Upper lobe of left lung (tissue), 6 donors: Measurements from ENCODE around the gene GARS1. TPM values are rescaled to one million over a fixed set of nuclear protein-coding genes. Genes with fewer than 3 reads are reported as not detected.

Source experiments
- ATAC-seq, 2 donors: fragments of 200-7000 bp; cut with Tn5 transposase; one replicate each; pipeline ENCODE4 v1.9.1; 2022; ENCODE audit warnings: mild to moderate bottlenecking in 2 of 2, moderate library complexity in 2 of 2; ENCODE audit not compliant: low FRiP score in 2 of 2
- DNase-seq, 2 donors: peaks; one replicate each; pipeline ENCODE4 v3.0.0-alpha.2; 2019 to 2020
- H3K27ac ChIP-seq, 4 donors: fragments of 200-600 bp; sonication (generic); one replicate each; pipeline ENCODE4 v1.5.1; 2016 to 2019
- H3K27me3 ChIP-seq, 4 donors: fragments of 200-600 bp; sonication (generic); one replicate each; pipeline ENCODE4 v1.5.1; 2017 to 2019
- H3K36me3 ChIP-seq, 4 donors: fragments of 200-600 bp; sonication (generic); one replicate each; pipeline ENCODE4 v1.5.1; 2016 to 2019
- H3K4me1 ChIP-seq, 4 donors: fragments of 200-600 bp; sonication (generic); one replicate each; pipeline ENCODE4 v1.5.1; 2018 to 2019
- H3K4me3 ChIP-seq, 4 donors: fragments of 200-600 bp; sonication (generic); one replicate each; pipeline ENCODE4 v1.5.1; 2017 to 2019; ENCODE audit warnings: mild to moderate bottlenecking in 2 of 4, moderate library complexity in 1 of 4
- H3K9me3 ChIP-seq, 4 donors: fragments of 200-600 bp; sonication (generic); one replicate each; pipeline ENCODE4 v1.5.1; 2018 to 2019
- EP300 ChIP-seq, 4 donors: sonication (generic); formaldehyde crosslinking; IDR thresholded peaks; one replicate each; pipeline ENCODE4 v1.5.1; 2017; ENCODE audit warnings: antibody characterized with exemption in 4 of 4, control low read depth in 2 of 4
- POLR2A ChIP-seq, 4 donors: fragments of 450-650 bp; IDR thresholded peaks; one replicate each; pipeline ENCODE4 v1.5.1; 2016 to 2017; ENCODE audit warnings: antibody characterized with exemption in 4 of 4, mild to moderate bottlenecking in 2 of 4
- POLR2AphosphoS5 ChIP-seq, 2 donors: sonication (generic); formaldehyde crosslinking; IDR thresholded peaks; one replicate each; pipeline ENCODE4 v1.5.1; 2017; ENCODE audit warnings: antibody characterized with exemption in 2 of 2
- WGBS, 2 donors: methylation state at CpG; one replicate each; pipeline ENCODE4 v1.1.5; 2017 to 2018; 5-methylcytosine and 5-hydroxymethylcytosine counted together
- total RNA-seq, 6 donors: library from RNA; depleted of rRNA in 4 of 6; stranded (reverse); fragments of >200 nt in 4 of 6; gene quantifications; one replicate each; pipeline versions ENCODE4 v1.1.0 to v1.2.1, GENCODE V29; 2016 to 2021
- TF ChIP-seq, protein P1 (sequence below), 6 experiments: fragments of 450-650 bp in 4 of 6; fragments of 200-600 bp in 2 of 6; sonication (generic) in 2 of 6; IDR thresholded peaks; one replicate each; pipeline ENCODE4 v1.5.1; 2016 to 2019; ENCODE audit warnings: antibody characterized with exemption in 6 of 6
- donor health status: DM: no; HTN: no; CAD: no; lungs with moderate emphysema.
- donor health status: DM: no; HTN: yes; CAD: no; lungs with severe emphysema.

The GARS1 gene
- total RNA-seq, 6 donors from 2014 or later: 59.5 to 107 (median 81.6) TPM

DNA sequence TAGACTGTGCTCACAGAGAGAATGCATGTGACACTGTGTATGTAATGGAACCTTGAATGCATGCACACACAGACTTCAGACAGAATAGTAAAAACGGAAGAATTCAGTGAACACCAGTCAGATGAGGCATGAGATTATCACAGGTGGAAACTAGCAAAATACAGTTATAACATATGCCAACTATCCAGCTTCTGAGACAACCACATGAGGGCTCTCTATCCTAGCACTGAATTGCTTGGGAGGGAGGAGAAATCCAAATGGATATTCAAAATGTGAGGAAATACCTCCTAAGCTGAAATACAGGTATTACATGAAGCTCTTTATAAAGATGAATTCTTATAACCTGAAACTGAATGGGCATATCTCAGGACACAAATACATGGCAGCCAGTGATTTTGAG is 30.6 kb downstream of the GARS1 start:
- Histone ChIP-seq H3K27ac (no peak overlapping the region), H3K36me3 (peaks cover 12 to 99% (median 61%) of the 10 kb centered on the region in 4 donors), H3K4me3 (no peak overlapping the region), H3K9me3 (no peaks in the 10 kb centered on the region), H3K27me3 (no peaks in the 10 kb centered on the region), H3K4me1 (no peaks in the 10 kb centered on the region)
- no peak for ATAC-seq
- 78 to 86% methylated on average over 1 of the region's 1 CpG for WGBS, 2 donors
- no peak for DNase-seq
- no peak for TF ChIP-seq POLR2A (IDR thresholded peaks at IDR 0.05)
- TF ChIP-seq EP300 (IDR thresholded peaks at IDR 0.05): no peak

DNA sequence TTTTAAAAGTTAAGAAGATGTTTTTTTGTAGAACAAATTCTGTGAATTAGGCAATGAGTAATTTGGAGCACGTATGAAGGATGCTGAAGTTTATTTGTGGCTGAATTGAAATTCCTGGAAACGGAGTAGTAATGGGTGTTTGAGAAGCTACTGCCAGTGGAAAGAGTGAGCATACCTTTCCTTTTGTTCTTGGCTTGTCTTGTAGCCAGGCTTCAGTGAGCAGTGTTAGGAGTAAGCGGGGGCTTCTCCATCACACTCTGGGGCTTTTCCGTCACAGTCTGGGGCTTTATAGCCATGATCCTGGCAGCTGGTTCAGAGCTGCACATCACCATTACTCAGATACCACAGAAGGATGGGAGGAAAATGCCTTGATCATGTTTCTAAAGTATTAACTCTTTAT is 32.3 kb downstream of the GARS1 start:
- no peaks in the 10 kb centered on the region for H3K4me1 ChIP-seq
- ATAC-seq: no peak
- H3K4me3 ChIP-seq: no peak overlapping the region
- DNase-seq: no peak
- no peak overlapping the region for H3K27ac ChIP-seq
- 92 to 93% methylated on average over 4 of the region's 4 CpGs for WGBS, 2 donors
- H3K36me3 ChIP-seq: peaks cover 16 to 99% (median 57%) of the 10 kb centered on the region in 4 donors
- H3K27me3 ChIP-seq: no peaks in the 10 kb centered on the region
- TF ChIP-seq POLR2A (IDR thresholded peaks at IDR 0.05) (no peak), POLR2AphosphoS5 (IDR thresholded peaks at IDR 0.05) (no peak), EP300 (IDR thresholded peaks at IDR 0.05) (no peak)
- TF ChIP-seq, protein P1, sequence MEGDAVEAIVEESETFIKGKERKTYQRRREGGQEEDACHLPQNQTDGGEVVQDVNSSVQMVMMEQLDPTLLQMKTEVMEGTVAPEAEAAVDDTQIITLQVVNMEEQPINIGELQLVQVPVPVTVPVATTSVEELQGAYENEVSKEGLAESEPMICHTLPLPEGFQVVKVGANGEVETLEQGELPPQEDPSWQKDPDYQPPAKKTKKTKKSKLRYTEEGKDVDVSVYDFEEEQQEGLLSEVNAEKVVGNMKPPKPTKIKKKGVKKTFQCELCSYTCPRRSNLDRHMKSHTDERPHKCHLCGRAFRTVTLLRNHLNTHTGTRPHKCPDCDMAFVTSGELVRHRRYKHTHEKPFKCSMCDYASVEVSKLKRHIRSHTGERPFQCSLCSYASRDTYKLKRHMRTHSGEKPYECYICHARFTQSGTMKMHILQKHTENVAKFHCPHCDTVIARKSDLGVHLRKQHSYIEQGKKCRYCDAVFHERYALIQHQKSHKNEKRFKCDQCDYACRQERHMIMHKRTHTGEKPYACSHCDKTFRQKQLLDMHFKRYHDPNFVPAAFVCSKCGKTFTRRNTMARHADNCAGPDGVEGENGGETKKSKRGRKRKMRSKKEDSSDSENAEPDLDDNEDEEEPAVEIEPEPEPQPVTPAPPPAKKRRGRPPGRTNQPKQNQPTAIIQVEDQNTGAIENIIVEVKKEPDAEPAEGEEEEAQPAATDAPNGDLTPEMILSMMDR (IDR thresholded peaks at IDR 0.05): no peak
- no peaks in the 10 kb centered on the region for H3K9me3 ChIP-seq

DNA sequence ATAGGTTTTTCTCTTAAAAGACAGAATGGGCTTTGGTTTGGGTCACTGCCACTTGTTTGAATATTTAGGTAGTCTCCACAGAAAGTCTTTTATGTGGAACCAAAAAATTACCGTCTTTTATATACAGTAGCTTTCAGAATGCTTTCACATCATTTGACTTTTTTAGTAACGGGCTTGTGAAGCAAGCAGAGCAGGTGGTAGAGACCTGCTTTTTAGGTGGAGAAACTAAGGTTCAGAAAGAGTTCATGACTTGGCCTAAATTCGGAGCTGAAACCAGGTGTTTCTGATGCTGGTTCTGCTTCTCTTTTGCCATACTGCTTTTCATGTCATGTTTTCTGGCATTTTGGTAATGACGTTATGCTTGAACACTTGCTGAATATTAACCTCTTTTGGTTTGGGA is 36.3 kb downstream of the GARS1 start:
- DNase-seq: no peak
- peaks cover 17 to 100% (median 60%) of the 10 kb centered on the region in 4 donors for H3K36me3 ChIP-seq

DNA sequence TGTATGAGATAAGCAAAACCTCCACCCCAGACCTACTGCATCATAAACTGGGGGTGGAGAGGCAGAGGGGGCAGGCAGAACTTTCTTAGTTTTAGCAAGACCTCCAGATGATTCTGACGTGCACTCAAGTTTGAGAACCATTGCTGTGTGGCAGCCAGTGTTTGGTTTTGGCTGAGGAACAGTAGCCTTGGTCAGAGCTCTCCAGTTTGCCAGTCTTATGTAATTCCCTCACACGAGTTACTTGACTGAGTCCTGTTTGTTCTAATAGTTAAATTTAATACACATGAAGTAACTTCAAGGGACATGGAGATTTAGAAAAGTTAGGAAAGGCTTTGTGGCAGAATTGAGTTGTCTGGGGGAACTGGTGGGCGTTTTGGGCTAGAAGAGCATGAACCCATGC is 38.5 kb downstream of the GARS1 start:
- H3K27me3 ChIP-seq: no peaks in the 10 kb centered on the region
- H3K36me3 ChIP-seq: peaks cover 17 to 79% (median 42%) of the 10 kb centered on the region in 4 donors
- ATAC-seq (no peak), DNase-seq (no peak)
- peak overlapping the region in 1 of 4 donors; percentile 35 for H3K27ac ChIP-seq
- 73 to 81% methylated on average over 3 of the region's 3 CpGs for WGBS, 2 donors
- TF ChIP-seq POLR2AphosphoS5 (IDR thresholded peaks at IDR 0.05) (no peak), POLR2A (IDR thresholded peaks at IDR 0.05) (no peak), EP300 (IDR thresholded peaks at IDR 0.05) (no peak)
- TF ChIP-seq, protein P1 (IDR thresholded peaks at IDR 0.05): no peak
- no peaks in the 10 kb centered on the region for H3K9me3 ChIP-seq
- H3K4me3 ChIP-seq: no peak overlapping the region
- peaks cover 0 to 7% (median 0%) of the 10 kb centered on the region in 4 donors for H3K4me1 ChIP-seq

More for the DNA sequence above, 36.3 kb downstream of the GARS1 start:
- TF ChIP-seq, protein P1 (IDR thresholded peaks at IDR 0.05): no peak
- TF ChIP-seq EP300 (IDR thresholded peaks at IDR 0.05) (no peak), POLR2A (IDR thresholded peaks at IDR 0.05) (no peak), POLR2AphosphoS5 (IDR thresholded peaks at IDR 0.05) (no peak)
- H3K4me3 ChIP-seq: no peak overlapping the region
- H3K9me3 ChIP-seq: no peaks in the 10 kb centered on the region
- WGBS, 2 donors: 95 to 96% methylated on average over 4 of the region's 4 CpGs
- no peak overlapping the region for H3K27ac ChIP-seq
- ATAC-seq: no peak
- peaks cover 0 to 7% (median 0%) of the 10 kb centered on the region in 4 donors for H3K4me1 ChIP-seq
- no peaks in the 10 kb centered on the region for H3K27me3 ChIP-seq

DNA sequence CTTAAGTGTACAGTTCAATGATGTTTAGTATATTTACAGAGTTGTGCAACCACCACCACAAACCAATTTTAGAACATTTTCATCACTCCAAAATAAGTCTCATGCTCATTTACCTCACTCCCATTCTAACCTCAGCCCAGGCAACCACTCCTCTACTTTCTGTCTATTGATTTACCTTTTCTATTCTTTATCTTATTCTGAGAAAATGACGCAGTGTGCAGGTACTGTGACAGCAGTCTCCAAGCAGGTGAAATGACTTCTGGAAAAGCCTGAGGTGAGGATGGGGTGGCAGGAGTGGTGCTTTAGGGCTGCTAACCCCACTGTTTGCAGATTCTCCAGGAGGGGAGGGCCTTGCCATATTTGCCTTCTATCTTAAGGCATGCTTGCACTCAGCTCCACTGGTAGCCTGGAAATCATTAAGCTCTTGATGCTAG is 39.5 kb downstream of the GARS1 start:
- ATAC-seq: peak in 1 of 2 donors; percentile 51
- no peaks in the 10 kb centered on the region for H3K9me3 ChIP-seq
- H3K27me3 ChIP-seq: no peaks in the 10 kb centered on the region
- no peak for TF ChIP-seq POLR2AphosphoS5 (IDR thresholded peaks at IDR 0.05)
- peak in 1 of 4 donors; percentile 62 for TF ChIP-seq EP300 (IDR thresholded peaks at IDR 0.05)
- peaks cover 12 to 69% (median 35%) of the 10 kb centered on the region in 4 donors for H3K36me3 ChIP-seq
- 80 to 82% methylated on average over 1 of the region's 1 CpG for whole genome bisulfite sequencing, 2 donors
- H3K4me1 ChIP-seq: peaks cover 0 to 7% (median 0%) of the 10 kb centered on the region in 4 donors
- peak overlapping the region in 1 of 4 donors; percentile 23 for H3K27ac ChIP-seq
- no peak overlapping the region for H3K4me3 ChIP-seq
- no peak for DNase-seq

DNA sequence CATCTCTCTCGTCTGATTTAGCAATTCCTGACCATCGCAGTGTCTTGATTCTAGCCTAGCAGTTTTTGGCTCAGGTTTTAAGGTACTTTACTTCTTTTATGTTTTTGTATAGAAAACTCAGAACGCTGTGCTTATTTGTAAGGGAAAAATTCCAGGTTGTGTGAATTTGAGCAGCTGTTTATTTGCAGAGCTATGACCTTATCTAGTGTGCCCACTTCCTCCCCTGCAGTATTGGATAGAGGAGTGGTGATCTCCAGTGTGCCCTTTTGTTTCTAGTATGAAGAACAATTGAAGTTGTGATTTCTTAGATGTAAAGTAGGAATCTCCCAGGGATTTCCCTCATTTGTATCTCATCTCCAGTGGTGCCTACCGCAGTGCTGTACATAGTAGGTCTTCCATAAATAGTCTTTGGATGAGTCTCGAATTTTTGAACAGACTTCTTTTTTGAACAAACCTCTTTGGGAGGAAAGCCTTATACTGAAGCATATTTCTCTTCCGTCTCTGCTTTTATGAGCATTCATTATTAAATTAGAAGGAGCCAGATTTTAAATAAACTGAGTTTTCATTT is 40.0 kb downstream of the GARS1 start:
- Histone ChIP-seq H3K27me3 (no peaks in the 10 kb centered on the region), H3K9me3 (no peaks in the 10 kb centered on the region), H3K4me3 (no peak overlapping the region), H3K36me3 (peaks cover 12 to 64% (median 31%) of the 10 kb centered on the region in 4 donors), H3K4me1 (peaks cover 0 to 7% (median 0%) of the 10 kb centered on the region in 4 donors), H3K27ac (peak overlapping the region in 1 of 4 donors; percentile 23)
- TF ChIP-seq POLR2A (IDR thresholded peaks at IDR 0.05) (no peak), POLR2AphosphoS5 (IDR thresholded peaks at IDR 0.05) (no peak), EP300 (IDR thresholded peaks at IDR 0.05) (no peak)
- TF ChIP-seq, protein P1 (IDR thresholded peaks at IDR 0.05): no peak
- ATAC-seq: no peak
- 83 to 84% methylated on average over 6 of the region's 6 CpGs for WGBS, 2 donors
- no peak for DNase-seq
